Cerebellar cortex (tissue), 1 donor: ENCODE measurements around the gene F11R.
A peak's percentile ranks its signal among the peaks of the same experiment; 100 is the strongest.
"Not testable (repeated sequence)": the region's sequence is repeated elsewhere in the genome, so short reads cannot be mapped to it uniquely, and the experiment has no call there.

Source experiments
- DNase-seq: peaks from one replicate; pipeline ENCODE4 v3.0.0-alpha.2; 2015; ENCODE audit warnings: low spot score

The F11R gene

DNA sequence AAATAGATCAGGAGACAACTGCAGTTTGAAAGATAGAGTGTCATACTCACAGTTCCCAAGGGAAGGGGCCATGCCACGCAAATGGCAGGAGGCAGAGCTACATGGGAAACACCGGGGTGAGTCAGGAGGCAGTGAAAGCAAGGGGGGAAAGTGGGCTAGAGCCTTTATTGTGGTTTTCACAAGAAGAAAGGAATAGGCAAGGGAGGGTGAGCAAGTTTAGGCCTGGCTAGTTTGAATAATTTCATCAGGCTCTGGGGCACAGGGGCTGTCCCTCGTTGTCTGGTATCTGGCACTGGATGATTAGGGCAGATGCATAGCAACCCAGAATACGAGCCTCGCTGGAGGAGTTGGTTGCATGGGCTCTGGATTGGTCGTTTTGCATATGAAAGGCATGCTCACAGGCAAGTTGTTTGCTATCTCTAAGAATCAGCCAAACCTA, 49.3 kb downstream of the F11R start:
- no peak for DNase-seq

DNA sequence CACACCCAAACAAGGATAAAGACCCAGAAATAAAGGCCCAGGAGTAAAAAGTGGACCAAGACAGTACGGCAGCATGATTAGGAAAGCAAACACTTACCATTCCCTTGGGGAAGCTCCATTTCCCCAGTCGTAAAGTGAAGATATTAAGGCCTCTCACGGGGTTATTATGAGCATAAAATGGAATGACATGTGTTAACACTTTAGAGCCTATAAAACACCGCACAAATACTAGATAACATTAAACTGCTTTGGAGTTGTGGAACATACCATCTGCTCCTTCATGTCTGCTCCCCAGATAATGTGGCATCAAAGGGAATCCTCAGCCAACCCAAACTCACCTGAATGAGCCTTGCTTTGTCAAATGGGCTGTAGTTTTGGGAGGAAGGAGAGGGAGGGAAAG, 57.4 kb downstream of the F11R start:
- DNase-seq: no peak

DNA sequence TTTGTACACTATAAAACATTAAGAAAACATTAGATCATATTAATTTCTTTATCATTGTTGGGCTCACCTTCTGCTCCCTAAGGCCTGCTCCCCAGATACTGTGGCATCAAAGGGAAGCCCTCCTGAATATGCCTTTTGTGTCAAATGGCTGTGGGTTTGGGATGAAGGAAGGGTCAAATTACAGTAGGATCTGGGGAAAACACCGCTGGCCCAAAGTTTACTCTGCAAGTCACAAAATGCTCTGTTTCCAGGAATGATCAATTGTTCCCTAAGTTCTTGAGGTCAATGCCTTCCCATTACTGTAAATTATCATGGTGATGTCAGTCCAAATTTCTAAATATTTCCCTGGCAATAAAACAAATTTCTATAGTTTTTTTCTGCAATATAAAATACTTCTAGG, 59.5 kb downstream of the F11R start:
- DNase-seq: no peak

DNA sequence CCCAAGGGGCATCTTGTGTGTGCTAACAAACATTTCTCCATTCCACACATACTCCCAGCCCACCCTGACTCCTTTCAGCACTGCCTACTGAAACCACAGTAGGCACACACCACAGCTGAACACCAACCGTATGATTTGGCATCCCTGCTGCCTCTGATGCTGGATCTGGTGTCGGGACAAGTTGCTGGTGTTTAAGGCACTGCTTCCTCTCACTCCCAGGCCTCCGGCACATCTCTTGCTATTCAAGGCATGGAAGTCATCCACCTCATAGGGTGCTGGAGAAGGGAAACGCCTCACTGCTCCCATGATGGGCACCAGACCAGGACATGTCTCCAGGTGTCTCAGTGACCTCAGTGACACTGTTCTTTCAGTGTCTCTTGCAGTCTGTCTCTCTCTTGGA, 64.0 kb downstream of the F11R start:
- DNase-seq: no peak

DNA sequence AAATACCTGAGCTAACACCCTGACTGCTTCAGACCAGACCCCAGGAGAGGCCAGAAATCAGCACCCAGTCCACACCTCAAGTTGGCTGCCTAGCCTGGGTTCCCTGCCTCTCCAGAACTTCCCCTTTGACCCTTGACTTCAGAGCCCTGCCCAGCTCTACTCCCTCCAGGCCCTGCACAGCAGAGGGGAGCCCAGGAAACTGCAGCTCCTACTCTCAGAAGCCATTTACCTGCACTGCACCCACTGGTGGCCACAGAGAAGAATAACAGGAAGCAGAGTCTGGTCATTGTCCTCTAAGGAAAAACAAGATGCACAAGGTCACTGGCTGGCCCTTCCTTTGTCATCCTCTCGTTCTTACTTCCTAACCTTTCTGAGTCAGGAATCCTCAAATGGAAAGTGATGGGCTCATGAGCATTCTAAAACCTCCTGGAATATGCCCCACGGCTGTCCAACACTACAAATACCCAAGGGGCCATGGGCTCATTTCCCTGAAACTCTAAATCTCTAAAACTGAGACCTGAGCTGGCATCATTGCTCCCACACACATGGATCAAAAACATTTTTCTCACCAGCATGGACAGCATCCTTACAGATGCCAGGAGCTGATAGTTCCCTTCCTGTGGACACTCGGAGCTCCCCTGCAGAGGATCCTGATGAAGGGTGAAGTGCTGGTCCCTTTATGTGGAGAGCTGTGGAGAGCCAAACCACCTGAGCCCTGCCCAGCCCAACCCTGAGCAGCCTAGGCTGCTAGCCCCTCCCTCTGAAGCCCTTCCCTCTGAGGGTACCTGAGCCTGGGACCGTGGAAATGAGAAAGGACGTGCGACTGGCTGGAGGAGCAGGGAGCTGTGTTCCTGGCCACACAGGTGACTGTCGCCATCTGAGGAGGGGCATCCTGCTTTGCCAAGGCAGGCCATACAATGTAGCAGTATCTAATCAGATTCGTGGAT, 66.5 kb downstream of the F11R start, which contains the start of gene ITLN2:
TSS of gene ITLN2 (minus strand) at position 652 of the 947 bp plus-strand sequence. CDS start at position 584, 68 bp downstream.
- peak; percentile 38 for DNase-seq

DNA sequence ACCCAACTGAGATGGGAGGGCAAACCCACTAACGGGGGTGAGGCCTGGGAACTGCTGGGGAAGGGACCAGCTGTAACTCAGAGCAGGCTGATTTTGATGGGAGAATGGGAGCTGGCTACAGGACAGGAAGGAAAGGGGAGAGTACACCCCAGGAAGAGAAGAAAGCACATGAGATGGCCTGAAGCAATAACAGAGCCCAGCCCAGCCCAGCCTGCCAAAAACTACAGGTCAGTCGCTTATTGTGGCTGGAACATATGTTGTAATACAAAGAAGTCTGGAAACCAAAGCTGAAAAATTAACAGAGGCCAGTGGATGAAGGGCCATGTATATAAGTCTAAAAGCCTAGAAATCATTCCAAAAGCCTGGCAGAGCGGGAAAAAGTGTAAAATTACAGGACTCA, 67.9 kb downstream of the F11R start:
- DNase-seq: no peak

DNA sequence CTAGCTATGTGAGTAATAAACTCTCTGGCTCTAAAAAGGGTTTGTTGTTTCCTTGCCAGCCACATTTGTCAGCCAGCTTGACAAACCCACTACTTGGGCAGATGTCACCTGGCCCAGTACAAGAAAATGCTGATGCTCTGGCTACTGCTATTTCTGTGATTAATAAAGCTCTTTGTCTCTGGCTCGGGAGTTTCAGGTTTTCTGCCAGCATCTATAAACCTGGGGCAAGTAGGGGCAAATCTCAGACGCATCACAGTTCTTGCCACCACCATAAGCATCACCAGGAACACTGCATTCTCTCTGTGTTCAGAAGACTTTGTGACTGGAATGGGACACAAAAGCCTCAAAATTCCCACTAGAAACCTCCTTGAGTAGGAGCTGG, 68.8 kb downstream of the F11R start:
- DNase-seq: no peak

DNA sequence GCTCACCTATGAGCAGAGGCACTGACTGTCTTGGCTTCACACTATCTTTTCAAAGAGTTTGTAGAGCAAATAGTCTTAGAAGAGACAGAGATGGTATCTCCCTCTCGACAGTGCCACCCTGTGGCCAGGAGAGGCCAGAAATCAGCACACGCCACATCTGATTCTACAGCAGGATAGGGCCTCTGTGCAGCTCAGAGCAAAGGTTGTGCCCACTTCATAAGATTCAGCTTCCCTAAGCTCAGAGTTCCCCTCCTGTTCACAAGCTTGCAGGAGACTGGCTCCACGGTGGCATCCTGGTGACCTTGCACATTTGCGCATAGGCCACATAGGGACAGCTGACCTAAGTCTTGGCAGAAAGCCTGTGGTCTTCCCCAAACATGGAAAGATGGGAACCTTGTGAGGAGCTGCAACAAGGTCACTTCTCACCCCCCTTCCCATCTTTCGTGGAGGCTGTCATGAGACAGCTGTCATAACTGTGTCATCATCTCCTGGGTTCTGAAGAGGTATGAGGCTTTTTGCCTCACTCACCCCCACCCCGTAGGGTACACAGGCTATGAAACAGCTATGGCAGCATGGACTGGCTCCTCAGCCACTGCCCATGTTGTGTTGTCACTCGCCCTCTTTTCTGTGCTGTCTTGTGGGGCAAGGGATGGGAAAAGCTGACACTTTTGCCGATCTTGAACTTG, 69.4 kb downstream of the F11R start:
- DNase-seq: peak; percentile 48

DNA sequence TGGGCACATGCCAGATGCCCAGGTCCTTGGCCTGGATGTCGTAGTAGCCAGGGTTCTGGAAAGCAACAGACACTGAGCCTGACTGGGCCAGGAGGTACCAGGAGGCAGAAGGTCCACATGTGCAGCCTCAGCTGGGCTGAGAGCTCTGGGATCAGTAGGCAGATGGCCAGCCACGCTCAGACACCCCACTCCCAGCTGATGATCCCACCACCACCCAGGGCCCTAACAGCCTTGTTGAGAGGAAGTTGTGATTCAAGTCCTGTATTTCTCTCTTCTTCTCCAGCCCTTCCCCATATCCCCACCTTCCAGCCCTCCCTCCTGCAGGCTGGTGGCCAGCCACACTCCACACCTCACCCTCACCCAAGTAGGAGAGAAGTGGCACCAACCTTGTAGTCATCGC, 70.3 kb downstream of the F11R start:
- DNase-seq: no peak

DNA sequence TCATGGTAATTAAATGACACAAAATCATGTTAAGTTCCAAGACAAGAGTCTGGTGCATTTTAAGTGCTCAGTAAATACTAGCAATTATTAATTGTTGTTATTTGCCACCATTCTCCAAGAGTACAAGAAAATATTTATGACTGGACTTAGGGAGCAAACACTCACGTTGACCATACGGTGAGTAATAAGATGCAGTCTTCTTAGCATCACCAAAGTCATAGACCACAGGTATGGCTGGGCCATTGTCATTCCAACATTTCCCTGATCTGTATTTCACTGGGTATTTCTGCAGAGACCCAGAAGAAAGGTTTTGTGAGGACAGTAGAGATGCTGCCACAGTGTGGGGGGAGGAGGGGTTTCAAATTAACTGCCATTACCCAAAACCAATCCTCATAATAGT, 71.1 kb downstream of the F11R start:
- DNase-seq: no peak

DNA sequence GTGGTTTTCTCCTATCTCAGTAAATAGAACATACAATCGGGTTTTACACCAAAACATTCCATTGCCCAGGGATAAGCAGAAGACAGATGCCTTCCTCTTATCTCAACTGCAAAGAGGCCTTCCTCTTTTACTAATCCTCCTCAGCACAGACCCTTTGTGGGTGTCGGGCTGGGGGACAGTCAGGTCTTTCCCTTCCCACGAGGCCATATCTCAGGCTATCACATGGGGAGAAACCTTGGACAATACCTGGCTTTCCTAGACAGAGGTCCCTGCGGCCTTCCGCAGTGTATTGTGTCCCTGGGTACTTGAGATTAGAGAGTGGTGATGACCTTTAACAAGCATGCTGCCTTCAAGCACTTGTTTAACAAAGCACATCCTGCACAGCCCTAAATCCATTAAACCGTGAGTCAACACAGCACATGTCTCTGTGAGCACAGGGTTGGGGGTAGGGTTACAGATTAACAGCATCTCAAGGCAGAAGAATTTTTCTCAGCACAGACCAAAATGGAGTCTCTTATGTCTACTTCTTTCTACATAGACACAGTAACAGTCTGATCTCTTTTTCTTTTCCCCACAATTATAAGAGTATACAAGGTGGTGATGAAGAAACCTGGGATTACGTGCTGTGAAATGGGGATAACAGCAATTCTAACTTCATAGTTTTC, 71.6 kb downstream of the F11R start:
- not testable (repeated sequence) for DNase-seq

DNA sequence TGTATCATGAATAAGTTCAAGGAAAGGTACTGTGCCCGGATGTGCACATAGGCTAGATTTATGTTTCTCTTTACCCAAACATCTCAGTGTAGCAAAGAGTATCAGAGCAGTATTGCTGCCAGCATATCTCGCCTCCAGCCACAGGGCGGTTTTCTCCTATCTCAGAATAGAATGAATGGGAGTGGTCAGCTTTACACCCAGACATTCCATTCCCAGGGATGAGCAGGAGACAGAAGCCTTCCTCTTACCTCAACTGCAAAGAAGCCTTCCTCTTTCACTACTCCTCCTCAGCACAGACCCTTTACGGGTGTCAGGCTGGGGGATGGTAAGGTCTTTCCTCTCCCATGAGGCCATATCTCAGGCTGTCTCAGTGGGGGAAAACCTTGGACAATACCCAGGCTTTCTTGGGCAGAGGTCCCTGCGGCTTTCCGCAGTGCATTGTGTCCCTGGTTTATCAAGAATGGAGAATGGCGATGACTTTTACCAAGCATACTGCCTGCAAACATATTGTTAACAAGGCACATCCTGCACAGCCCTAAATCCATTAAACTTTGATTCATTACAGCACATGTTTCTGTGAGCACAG, 73.7 kb downstream of the F11R start:
- DNase-seq: not testable (repeated sequence)

DNA sequence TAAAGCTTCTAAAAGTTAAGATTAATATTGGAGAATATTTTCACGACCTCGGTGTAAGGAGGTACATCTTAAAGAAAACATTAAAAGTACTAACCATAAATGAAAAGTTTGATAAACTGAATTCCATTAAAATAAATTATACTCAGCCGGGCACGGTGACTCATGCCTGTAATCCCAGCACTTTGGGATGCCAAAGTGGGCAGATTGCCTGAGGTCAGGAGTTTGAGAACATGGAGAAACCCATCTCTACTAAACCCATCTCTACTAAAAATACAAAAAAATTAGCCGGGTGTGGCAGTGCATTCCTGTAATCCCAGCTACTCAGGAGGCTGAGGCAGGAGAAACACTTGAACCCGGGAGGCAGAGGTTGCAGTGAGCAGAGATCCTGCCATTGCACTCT, 75.1 kb downstream of the F11R start:
- DNase-seq: not testable (repeated sequence)
